Nephron progenitor cell (in vitro differentiated cells): Measurements from ENCODE around the gene IPO5.

Source experiments
- DNase-seq: peaks from one replicate; pipeline ENCODE4 v3.0.0; 2021
- H3K27ac Mint-ChIP-seq: 2 replicates; pipeline ENCODE4 v1.8.0; 2021; ENCODE audit warnings: mild to moderate bottlenecking, moderate library complexity, mixed read lengths
- H3K27me3 Mint-ChIP-seq: 2 replicates; pipeline ENCODE4 v1.8.0; 2021; ENCODE audit warnings: mild to moderate bottlenecking, low read depth, mixed read lengths; ENCODE audit not compliant: poor library complexity
- H3K36me3 Mint-ChIP-seq: 2 replicates; pipeline ENCODE4 v1.8.0; 2021; ENCODE audit warnings: low read depth, mixed read lengths
- H3K4me1 Mint-ChIP-seq: 2 replicates; pipeline ENCODE4 v1.8.0; 2021; ENCODE audit warnings: mixed read lengths
- H3K4me3 Mint-ChIP-seq: 2 replicates; pipeline ENCODE4 v1.8.0; 2021; ENCODE audit warnings: mild to moderate bottlenecking, moderate library complexity, mixed read lengths
- H3K9me3 Mint-ChIP-seq: 2 replicates; pipeline ENCODE4 v1.8.0; 2021; ENCODE audit warnings: mild to moderate bottlenecking, moderate library complexity, mixed read lengths
- CTCF ChIP-seq: fragments of 200-600 bp; sonication (generic); IDR thresholded peaks from 2 replicates; pipeline ENCODE4 v1.5.0; 2021; ENCODE audit warnings: antibody characterized with exemption

The IPO5 gene

GRCh38 chr13:97913206-97913605 is 40.3 kb upstream of the IPO5 start:
- Mint-ChIP-seq H3K36me3 (no peaks in the 10 kb centered on the region), H3K9me3 (peaks cover 28% of the 10 kb centered on the region), H3K4me3 (no peak overlapping the region), H3K27ac (no peak overlapping the region), H3K27me3 (peaks cover 7% of the 10 kb centered on the region), H3K4me1 (no peaks in the 10 kb centered on the region)
- DNase-seq: no peak
- no peak for TF ChIP-seq CTCF

- TF ChIP-seq CTCF: no peak
- Mint-ChIP-seq H3K27me3 (peaks cover 4% of the 10 kb centered on the region), H3K4me3 (no peak overlapping the region), H3K36me3 (no peaks in the 10 kb centered on the region), H3K9me3 (peaks cover 28% of the 10 kb centered on the region), H3K27ac (no peak overlapping the region), H3K4me1 (no peaks in the 10 kb centered on the region)
- DNase-seq: no peak
These were observed 38.9 kb upstream of the IPO5 start for GRCh38 chr13:97914540-97914939.

GRCh38 chr13:97921176-97921816 is 32.2 kb upstream of the IPO5 start:
- Mint-ChIP-seq H3K9me3 (peaks cover 3% of the 10 kb centered on the region), H3K27me3 (peaks cover 7% of the 10 kb centered on the region), H3K36me3 (no peaks in the 10 kb centered on the region), H3K4me3 (no peak overlapping the region), H3K27ac (no peak overlapping the region), H3K4me1 (no peaks in the 10 kb centered on the region)
- DNase-seq: no peak
- no peak for TF ChIP-seq CTCF

- H3K4me3 Mint-ChIP-seq: no peak overlapping the region
- H3K27me3 Mint-ChIP-seq: peaks cover 14% of the 10 kb centered on the region
These were observed 25.2 kb upstream of the IPO5 start for GRCh38 chr13:97928301-97928700.

GRCh38 chr13:97932036-97932435 is 21.4 kb upstream of the IPO5 start:
- H3K27me3 Mint-ChIP-seq: peaks cover 10% of the 10 kb centered on the region
- H3K4me1 Mint-ChIP-seq: no peaks in the 10 kb centered on the region
- DNase-seq: no peak
- no peak for TF ChIP-seq CTCF
- H3K9me3 Mint-ChIP-seq: no peaks in the 10 kb centered on the region
- no peaks in the 10 kb centered on the region for H3K36me3 Mint-ChIP-seq
- no peak overlapping the region for H3K27ac Mint-ChIP-seq
- H3K4me3 Mint-ChIP-seq: no peak overlapping the region

More at GRCh38 chr13:97928301-97928700, 25.2 kb upstream of the IPO5 start:
- Mint-ChIP-seq H3K4me1 (no peaks in the 10 kb centered on the region), H3K36me3 (no peaks in the 10 kb centered on the region), H3K9me3 (no peaks in the 10 kb centered on the region), H3K27ac (no peak overlapping the region)
- no peak for DNase-seq
- TF ChIP-seq CTCF: no peak

- no peak overlapping the region for H3K4me3 Mint-ChIP-seq
These were observed 20.8 kb upstream of the IPO5 start for GRCh38 chr13:97932647-97933046.

More at GRCh38 chr13:97932647-97933046, 20.8 kb upstream of the IPO5 start:
- Mint-ChIP-seq H3K27me3 (peaks cover 13% of the 10 kb centered on the region), H3K9me3 (no peaks in the 10 kb centered on the region), H3K36me3 (no peaks in the 10 kb centered on the region), H3K27ac (no peak overlapping the region), H3K4me1 (no peaks in the 10 kb centered on the region)
- no peak for DNase-seq
- no peak for TF ChIP-seq CTCF
